Measurements from ENCODE around the gene C15orf39.

- TF ChIP-seq TAF1 (IDR thresholded peaks at IDR 0.05; ENCODE audit: low read depth) (no peak), CTCF (IDR thresholded peaks at IDR 0.05; ENCODE audit: poor library complexity, severe bottlenecking) (no peak), RAD21 (conservative IDR thresholded peaks at IDR 0.05) (no peak), POLR2AphosphoS5 (IDR thresholded peaks at IDR 0.05) (no peak)
These were observed 9.4 kb upstream of the C15orf39 start for GRCh38 chr15:75192307-75192706.

Data from neural cell (in vitro differentiated cells).